Measurements from ENCODE around the gene PRKN. TPM values are rescaled to one million over a fixed set of nuclear protein-coding genes. Genes with fewer than 3 reads are reported as not detected.
"Not testable (repeated sequence)": the region's sequence is repeated elsewhere in the genome, so short reads cannot be mapped to it uniquely, and the experiment has no call there.

The PRKN gene
- total and polyA plus RNA-seq, 2 donors, result 3.5 to 6.5 TPM

GRCh38 chr6:162680367-162680766 lies 47.2 kb downstream of the PRKN start:
- Histone ChIP-seq H3K4me3 (ENCODE audit: low read depth, low read length) (no peak overlapping the region), H3K36me3 (ENCODE audit: insufficient read depth) (no peaks in the 10 kb centered on the region), H3K4me1 (ENCODE audit: insufficient read depth) (no peaks in the 10 kb centered on the region), H3K27ac (ENCODE audit: low read depth) (no peak overlapping the region)
- no peak for DNase-seq (ENCODE audit: extremely low spot score)

- H3K36me3 ChIP-seq (ENCODE audit: insufficient read depth), result no peaks in the 10 kb centered on the region
- WGBS, result 96% methylated on average over 1 of the region's 1 CpG
- no peak overlapping the region for H3K4me3 ChIP-seq (ENCODE audit: low read depth, low read length)
- DNase-seq (ENCODE audit: extremely low spot score), result no peak
- no peaks in the 10 kb centered on the region for H3K4me1 ChIP-seq (ENCODE audit: insufficient read depth)
- no peak overlapping the region for H3K27ac ChIP-seq (ENCODE audit: low read depth)
Observed at GRCh38 chr6:162679681-162680080, 47.9 kb downstream of the PRKN start.

- H3K4me1 ChIP-seq (ENCODE audit: insufficient read depth); H3K36me3 ChIP-seq (ENCODE audit: insufficient read depth); DNase-seq (ENCODE audit: extremely low spot score); H3K4me3 ChIP-seq (ENCODE audit: low read depth, low read length); H3K27ac ChIP-seq (ENCODE audit: low read depth): not testable (repeated sequence)
- 86% methylated on average over 7 of the region's 7 CpGs for WGBS
Observed at GRCh38 chr6:162678896-162679295, 48.7 kb downstream of the PRKN start.

GRCh38 chr6:162675503-162675902 lies 52.1 kb downstream of the PRKN start:
- no peak overlapping the region for H3K27ac ChIP-seq (ENCODE audit: low read depth)
- no peak overlapping the region for H3K4me3 ChIP-seq (ENCODE audit: low read depth, low read length)
- no peaks in the 10 kb centered on the region for H3K4me1 ChIP-seq (ENCODE audit: insufficient read depth)

GRCh38 chr6:162674452-162674851 lies 53.1 kb downstream of the PRKN start:
- H3K4me3 ChIP-seq (ENCODE audit: low read depth, low read length), result no peak overlapping the region
- DNase-seq (ENCODE audit: extremely low spot score), result no peak
- H3K36me3 ChIP-seq (ENCODE audit: insufficient read depth), result no peaks in the 10 kb centered on the region
- no peak overlapping the region for H3K27ac ChIP-seq (ENCODE audit: low read depth)
- H3K4me1 ChIP-seq (ENCODE audit: insufficient read depth), result no peaks in the 10 kb centered on the region
- WGBS, result 74% methylated on average over 3 of the region's 3 CpGs

More at GRCh38 chr6:162675503-162675902, 52.1 kb downstream of the PRKN start:
- no peak for DNase-seq (ENCODE audit: extremely low spot score)
- no peaks in the 10 kb centered on the region for H3K36me3 ChIP-seq (ENCODE audit: insufficient read depth)

GRCh38 chr6:162671580-162672165 lies 55.9 kb downstream of the PRKN start:
- WGBS, result 97% methylated on average over 4 of the region's 4 CpGs
- no peak overlapping the region for H3K4me3 ChIP-seq (ENCODE audit: low read depth, low read length)
- no peak overlapping the region for H3K27ac ChIP-seq (ENCODE audit: low read depth)
- H3K36me3 ChIP-seq (ENCODE audit: insufficient read depth), result no peaks in the 10 kb centered on the region
- DNase-seq (ENCODE audit: extremely low spot score), result no peak
- no peaks in the 10 kb centered on the region for H3K4me1 ChIP-seq (ENCODE audit: insufficient read depth)

- Histone ChIP-seq H3K36me3 (ENCODE audit: insufficient read depth) (no peaks in the 10 kb centered on the region), H3K27ac (ENCODE audit: low read depth) (no peak overlapping the region), H3K4me1 (ENCODE audit: insufficient read depth) (no peaks in the 10 kb centered on the region), H3K4me3 (ENCODE audit: low read depth, low read length) (no peak overlapping the region)
- WGBS, result 91% methylated on average over 3 of the region's 3 CpGs
- DNase-seq (ENCODE audit: extremely low spot score), result no peak
Observed at GRCh38 chr6:162670345-162670744, 57.2 kb downstream of the PRKN start.

GRCh38 chr6:162666246-162666645 lies 61.3 kb downstream of the PRKN start:
- Histone ChIP-seq H3K36me3 (ENCODE audit: insufficient read depth) (no peaks in the 10 kb centered on the region), H3K4me1 (ENCODE audit: insufficient read depth) (no peaks in the 10 kb centered on the region), H3K27ac (ENCODE audit: low read depth) (no peak overlapping the region), H3K4me3 (ENCODE audit: low read depth, low read length) (no peak overlapping the region)
- WGBS, result 95% methylated on average over 2 of the region's 2 CpGs
- no peak for DNase-seq (ENCODE audit: extremely low spot score)

GRCh38 chr6:162653808-162654207 lies 73.8 kb downstream of the PRKN start:
- Histone ChIP-seq H3K4me1 (ENCODE audit: insufficient read depth) (no peaks in the 10 kb centered on the region), H3K36me3 (ENCODE audit: insufficient read depth) (no peaks in the 10 kb centered on the region), H3K27ac (ENCODE audit: low read depth) (no peak overlapping the region), H3K4me3 (ENCODE audit: low read depth, low read length) (no peak overlapping the region)
- DNase-seq (ENCODE audit: extremely low spot score), result no peak
- WGBS, result 84% methylated on average over 2 of the region's 2 CpGs

- 67% methylated on average over 3 of the region's 3 CpGs for WGBS
- Histone ChIP-seq H3K4me3 (ENCODE audit: low read depth, low read length) (no peak overlapping the region), H3K36me3 (ENCODE audit: insufficient read depth) (no peaks in the 10 kb centered on the region), H3K4me1 (ENCODE audit: insufficient read depth) (no peaks in the 10 kb centered on the region), H3K27ac (ENCODE audit: low read depth) (no peak overlapping the region)
- DNase-seq (ENCODE audit: extremely low spot score), result no peak
Observed at GRCh38 chr6:162651505-162651904, 76.1 kb downstream of the PRKN start.

GRCh38 chr6:162649271-162649670 lies 78.3 kb downstream of the PRKN start:
- Histone ChIP-seq H3K36me3 (ENCODE audit: insufficient read depth) (no peaks in the 10 kb centered on the region), H3K27ac (ENCODE audit: low read depth) (no peak overlapping the region), H3K4me1 (ENCODE audit: insufficient read depth) (no peaks in the 10 kb centered on the region), H3K4me3 (ENCODE audit: low read depth, low read length) (no peak overlapping the region)
- no peak for DNase-seq (ENCODE audit: extremely low spot score)
- 77% methylated on average over 3 of the region's 3 CpGs for WGBS

- H3K4me3 ChIP-seq (ENCODE audit: low read depth, low read length), result no peak overlapping the region
- 73% methylated on average over 2 of the region's 2 CpGs for WGBS
- H3K27ac ChIP-seq (ENCODE audit: low read depth), result no peak overlapping the region
- H3K36me3 ChIP-seq (ENCODE audit: insufficient read depth), result no peaks in the 10 kb centered on the region
- DNase-seq (ENCODE audit: extremely low spot score), result no peak
- H3K4me1 ChIP-seq (ENCODE audit: insufficient read depth), result peaks cover 3% of the 10 kb centered on the region
Observed at GRCh38 chr6:162644153-162644552, 83.4 kb downstream of the PRKN start.

GRCh38 chr6:162640756-162641155 lies 86.8 kb downstream of the PRKN start:
- H3K36me3 ChIP-seq (ENCODE audit: insufficient read depth), result no peaks in the 10 kb centered on the region
- peaks cover 3% of the 10 kb centered on the region for H3K4me1 ChIP-seq (ENCODE audit: insufficient read depth)
- DNase-seq (ENCODE audit: extremely low spot score), result no peak
- H3K27ac ChIP-seq (ENCODE audit: low read depth), result no peak overlapping the region
- no peak overlapping the region for H3K4me3 ChIP-seq (ENCODE audit: low read depth, low read length)
- 97% methylated on average over 1 of the region's 1 CpG for WGBS

GRCh38 chr6:162639951-162640350 lies 87.6 kb downstream of the PRKN start:
- Histone ChIP-seq H3K4me1 (ENCODE audit: insufficient read depth) (peaks cover 3% of the 10 kb centered on the region), H3K4me3 (ENCODE audit: low read depth, low read length) (no peak overlapping the region), H3K36me3 (ENCODE audit: insufficient read depth) (no peaks in the 10 kb centered on the region), H3K27ac (ENCODE audit: low read depth) (no peak overlapping the region)
- DNase-seq (ENCODE audit: extremely low spot score), result no peak
- 70% methylated on average over 2 of the region's 2 CpGs for WGBS
